Keratinocyte (primary cell): ENCODE results near the gene CCNK. TPM values are rescaled to one million over a fixed set of nuclear protein-coding genes. Genes with fewer than 3 reads are reported as not detected.

ENCODE experiments used
- DNase-seq: peaks from one replicate; pipeline ENCODE4 v3.0.0-alpha.2; 2011; ENCODE audit warnings: low read depth, missing footprints, low spot score
- FAIRE-seq: peaks from 2 replicates; lab custom pipeline; 2011; peaks lifted over from hg19 to GRCh38; lab: Jason Lieb, UNC
- H2AFZ ChIP-seq: 2 replicates; pipeline ENCODE4 v1.6.0; 2012; ENCODE audit warnings: low read length, control low read depth, inconsistent platforms; ENCODE audit not compliant: control insufficient read depth
- H3K27ac ChIP-seq: 2 replicates; pipeline ENCODE4 v1.5.1; 2011; ENCODE audit warnings: low read length; ENCODE audit not compliant: control insufficient read depth, insufficient read depth
- H3K27me3 ChIP-seq: 3 replicates; pipeline ENCODE4 v1.6.0; 2011; ENCODE audit warnings: low read length; ENCODE audit not compliant: control insufficient read depth, insufficient read depth; ENCODE audit errors: extremely low read depth
- H3K36me3 ChIP-seq, 2 experiments: 2 replicates in 1 of 2; 3 replicates in 1 of 2; pipeline ENCODE4 v1.5.1; 2011; ENCODE audit warnings: low read length in 2 of 2, mild to moderate bottlenecking in 1 of 2; ENCODE audit not compliant: control insufficient read depth in 2 of 2, insufficient read depth in 2 of 2; ENCODE audit errors: extremely low read depth in 1 of 2
- H3K4me1 ChIP-seq: 3 replicates; pipeline ENCODE4 v1.5.1; 2011; ENCODE audit warnings: low read length; ENCODE audit not compliant: control insufficient read depth, insufficient read depth; ENCODE audit errors: extremely low read depth
- H3K4me2 ChIP-seq: 3 replicates; pipeline ENCODE4 v1.6.0; 2011; ENCODE audit warnings: low read depth, low read length; ENCODE audit not compliant: control insufficient read depth, insufficient read depth; ENCODE audit errors: extremely low read depth
- H3K4me3 ChIP-seq, 3 experiments: fragments of 200-600 bp in 1 of 3; sonication (generic) in 1 of 3; 2 replicates in 2 of 3; 3 replicates in 1 of 3; pipeline ENCODE4 v1.5.1; 2011 to 2016; ENCODE audit warnings: low read length in 3 of 3, mild to moderate bottlenecking in 3 of 3, control low read depth in 2 of 3, inconsistent platforms in 1 of 3, low read depth in 1 of 3, mixed read lengths in 1 of 3, mixed run types in 1 of 3, moderate library complexity in 1 of 3; ENCODE audit not compliant: control insufficient read depth in 2 of 3, insufficient read depth in 2 of 3; ENCODE audit errors: extremely low read depth in 1 of 3
- H3K79me2 ChIP-seq: 2 replicates; pipeline ENCODE4 v1.6.0; 2012; ENCODE audit warnings: low read length; ENCODE audit not compliant: control insufficient read depth, insufficient read depth
- H3K9ac ChIP-seq: 3 replicates; pipeline ENCODE4 v1.6.0; 2011; ENCODE audit warnings: low read length; ENCODE audit not compliant: control insufficient read depth, insufficient read depth; ENCODE audit errors: extremely low read depth
- H3K9me1 ChIP-seq: 3 replicates; pipeline ENCODE4 v1.6.0; 2011; ENCODE audit warnings: low read length; ENCODE audit not compliant: control insufficient read depth, insufficient read depth; ENCODE audit errors: extremely low read depth
- H3K9me3 ChIP-seq: 2 replicates; pipeline ENCODE4 v1.5.1; 2012; ENCODE audit warnings: low read depth, low read length; ENCODE audit not compliant: control insufficient read depth
- H4K20me1 ChIP-seq: 3 replicates; pipeline ENCODE4 v1.6.0; 2011; ENCODE audit warnings: low read length; ENCODE audit not compliant: control insufficient read depth, insufficient read depth; ENCODE audit errors: extremely low read depth
- CTCF ChIP-seq, 3 experiments: IDR thresholded peaks in 1 of 3; conservative IDR thresholded peaks in 1 of 3; optimal IDR thresholded peaks in 1 of 3; 2 replicates in 2 of 3; 3 replicates in 1 of 3; pipeline versions ENCODE3 to v1.5.1; 2011; ENCODE audit warnings: low read length in 3 of 3, mild to moderate bottlenecking in 3 of 3, moderate library complexity in 2 of 3, control low read depth in 1 of 3, inconsistent platforms in 1 of 3; ENCODE audit not compliant: insufficient read depth in 2 of 3; ENCODE audit errors: extremely low read depth in 1 of 3
- EZH2 ChIP-seq: IDR thresholded peaks from one replicate; pipeline ENCODE4 v1.6.1; 2012; ENCODE audit warnings: inconsistent platforms, mild to moderate bottlenecking, low read length, moderate library complexity
- dilution Hi-C: fragments of 300-500 bp; cut with MboI; formaldehyde crosslinking; loops from one replicate; pipeline ENCODE4 v1.7.0; 2020; ENCODE audit warnings: low sequenced_read_pairs; ENCODE audit not compliant: extremely low pct_ligation_motif_present
- polyA plus RNA-seq, 5 experiments: library from polyadenylated mRNA; depleted of rRNA in 3 of 5; stranded (reverse) in 3 of 5; stranded (forward) in 1 of 5; unstranded in 1 of 5; fragments of >200 nt; gene quantifications; 1 replicate in 1 of 5; 2 replicates in 3 of 5; 3 replicates in 1 of 5; pipeline versions ENCODE4 v1.2.1 to v1.2.3, GENCODE V29; 2011 to 2012; ENCODE audit warnings: missing spikeins in 2 of 5, low read depth in 1 of 5, low replicate concordance in 1 of 5
- small RNA-seq, 3 experiments: library from RNA; depleted of rRNA; stranded (forward); fragments of <200 nt; gene quantifications; one replicate each; pipeline ENCODE3, GENCODE V24; 2012; ENCODE audit warnings: low read depth in 3 of 3, low replicate concordance in 1 of 3; ENCODE audit not compliant: insufficient read length in 3 of 3

Gene CCNK
- polyA plus RNA-seq, 1 donor (not counting 4 experiments of a cell fraction or from before 2014, with no cell fraction given) = 12.8 TPM

GRCh38 chr14:99560922-99561683 is 79.9 kb downstream of the CCNK start:
- no peak overlapping the region for H3K9ac ChIP-seq
- peaks cover 80% of the 10 kb centered on the region for H3K79me2 ChIP-seq
- no peak overlapping the region for H2AFZ ChIP-seq
- TF ChIP-seq CTCF (optimal IDR thresholded peaks at IDR 0.05 in 1 of 3, IDR thresholded peaks at IDR 0.05 in 1 of 3, conservative IDR thresholded peaks at IDR 0.05 in 1 of 3; ENCODE audit: extremely low read depth in 1 of 3, insufficient read depth in 2 of 3, low read length in 3 of 3) (no peak), EZH2 (no peak)
- H3K9me3 ChIP-seq = no peaks in the 10 kb centered on the region
- FAIRE-seq (no peak), DNase-seq (no peak)
- H4K20me1 ChIP-seq = peaks cover 36% of the 10 kb centered on the region
- H3K27ac ChIP-seq = no peak overlapping the region
- peaks cover 7% of the 10 kb centered on the region for H3K9me1 ChIP-seq
- H3K27me3 ChIP-seq = no peaks in the 10 kb centered on the region
- no peak overlapping the region for H3K4me3 ChIP-seq
- H3K4me1 ChIP-seq = peaks cover 24% of the 10 kb centered on the region
- peak overlapping the region; percentile 54 for H3K4me2 ChIP-seq
- peaks cover 0 to 4% of the 10 kb centered on the region in 2 experiments for H3K36me3 ChIP-seq
- dilution Hi-C loops = no loop called here

GRCh38 chr14:99561864-99562263 is 80.7 kb downstream of the CCNK start:
- H3K27ac ChIP-seq = no peak overlapping the region
- DNase-seq = no peak
- H3K79me2 ChIP-seq = peaks cover 85% of the 10 kb centered on the region

More at GRCh38 chr14:99561864-99562263, 80.7 kb downstream of the CCNK start:
- Histone ChIP-seq H3K9me1 (peaks cover 8% of the 10 kb centered on the region), H3K4me1 (peaks cover 29% of the 10 kb centered on the region), H3K9ac (no peak overlapping the region), H2AFZ (no peak overlapping the region), H3K9me3 (no peaks in the 10 kb centered on the region), H3K27me3 (no peaks in the 10 kb centered on the region), H3K4me3 (no peak overlapping the region), H3K4me2 (peak overlapping the region; percentile 54), H3K36me3 (peaks cover 0 to 4% of the 10 kb centered on the region in 2 experiments), H4K20me1 (peaks cover 41% of the 10 kb centered on the region)
- no peak for TF ChIP-seq CTCF (optimal IDR thresholded peaks at IDR 0.05 in 1 of 3, IDR thresholded peaks at IDR 0.05 in 1 of 3, conservative IDR thresholded peaks at IDR 0.05 in 1 of 3; ENCODE audit: extremely low read depth in 1 of 3, insufficient read depth in 2 of 3, low read length in 3 of 3)
- no peak for TF ChIP-seq EZH2
- dilution Hi-C loops = no loop called here
- FAIRE-seq = no peak

Small RNAs within 50 kb of the gene (small RNA-seq; reads per million reads assigned to genes)
- 0 reads per million in 3 experiments for gene RNU6-91P

Other genes starting within 250 kb of the CCNK start
- gene BCL11B, start 209.2 kb upstream of the CCNK start, polyA plus RNA-seq = 3.6 to 6.4 TPM (median 5.2 TPM) in 3 replicates
- gene SETD3, start 550 bp upstream of the CCNK start, polyA plus RNA-seq = 39.4 to 48.1 TPM (median 46.9 TPM) in 3 replicates
- 13.2 to 20.5 TPM (median 13.9 TPM) in 3 replicates for gene CCDC85C, start 122.8 kb downstream of the CCNK start, polyA plus RNA-seq
- 0.08 to 0.17 TPM (median 0.11 TPM) in 3 replicates for gene HHIPL1, start 163.7 kb downstream of the CCNK start, polyA plus RNA-seq
- gene CYP46A1, start 202.9 kb downstream of the CCNK start, polyA plus RNA-seq = 0.01 TPM in 2 of 3 replicates, not detected in the other